ENCODE measurements around the gene LENG1.

DNA sequence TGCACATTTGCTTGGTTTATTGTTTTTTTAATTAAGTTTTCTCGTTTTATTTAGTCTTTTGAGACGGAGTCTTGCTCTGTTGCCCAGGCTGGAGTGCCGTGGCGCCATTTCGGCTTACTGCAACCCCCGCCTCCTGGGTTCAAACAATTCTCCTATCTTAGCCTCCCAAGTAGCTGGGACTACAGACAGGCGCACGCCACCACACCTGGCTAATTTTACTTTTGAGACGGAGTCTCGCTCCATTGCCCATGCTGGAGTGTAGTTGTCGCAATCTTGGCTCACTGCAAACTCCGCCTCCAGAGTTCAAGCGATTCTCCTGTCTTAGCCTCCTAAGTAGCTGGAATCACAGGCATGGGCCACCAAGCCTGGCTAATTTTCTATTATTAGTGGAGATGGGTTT, 42.5 kb upstream of the LENG1 start:
- no peak for TF ChIP-seq CTCF (IDR thresholded peaks at IDR 0.05; ENCODE audit: insufficient read depth, low read length)
- TF ChIP-seq SPI1 (IDR thresholded peaks at IDR 0.05; ENCODE audit: borderline replicate concordance, low read depth), result no peak

All from HL-60 (cell line).